SKM-1 treated with dmso at 0.1 percent for 144 hours (cell line): ENCODE results near the gene SLC6A19.
"Not testable (repeated sequence)": the region's sequence is repeated elsewhere in the genome, so short reads cannot be mapped to it uniquely, and the experiment has no call there.

Experiments used
- DNase-seq: peaks from one replicate; lab custom pipeline; 2025; ENCODE audit not compliant: unreplicated experiment; lab: John Stamatoyannopoulos, UW

Gene SLC6A19

GRCh38 chr5:1261643-1262042 lies 60.2 kb downstream of the SLC6A19 start:
- no peak for DNase-seq

DNA sequence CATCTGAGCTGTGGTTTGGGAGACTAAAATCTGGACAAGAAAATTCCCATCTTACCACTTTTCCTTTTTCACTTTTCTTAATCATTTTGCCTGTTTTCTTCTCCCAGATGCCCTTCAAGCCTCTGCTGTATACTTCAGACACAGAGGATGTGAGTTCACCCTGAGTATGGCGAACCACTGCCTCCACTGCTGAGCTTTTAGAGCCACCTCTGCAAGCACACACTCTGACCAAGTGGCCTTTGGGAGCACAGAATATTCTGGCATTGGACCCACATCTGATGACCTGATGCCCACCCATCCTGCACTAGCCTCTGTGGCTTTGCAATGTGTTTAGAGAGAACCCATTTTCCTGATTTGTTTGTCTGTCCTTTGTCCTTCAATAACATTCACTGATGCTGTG lies 61.0 kb downstream of the SLC6A19 start:
- no peak for DNase-seq

- no peak for DNase-seq
Measured at GRCh38 chr5:1264211-1264610, 62.8 kb downstream of the SLC6A19 start.

DNA sequence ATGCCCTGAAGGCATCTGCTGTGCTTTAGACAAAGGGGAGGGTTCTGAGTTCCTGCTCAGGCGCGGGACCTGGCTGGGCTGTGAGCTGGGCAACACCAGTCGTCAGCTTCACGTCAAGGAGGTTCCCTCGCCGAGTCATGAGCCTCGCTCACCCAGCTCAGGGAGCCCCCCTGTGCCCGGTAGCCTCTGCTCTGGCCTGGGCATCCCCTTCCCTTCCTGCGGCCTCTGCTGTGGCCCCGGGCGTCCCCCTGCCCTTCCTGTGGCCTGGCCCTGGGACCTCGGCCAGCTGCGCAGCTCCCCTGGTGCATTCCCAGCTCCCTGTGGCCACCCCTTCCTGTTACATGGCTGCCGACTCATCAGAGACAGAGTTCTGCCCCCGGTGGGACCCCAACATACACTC lies 63.6 kb downstream of the SLC6A19 start:
- DNase-seq, result no peak

GRCh38 chr5:1265461-1266455 lies 64.4 kb downstream of the SLC6A19 start:
- DNase-seq, result no peak

GRCh38 chr5:1266791-1267190 lies 65.4 kb downstream of the SLC6A19 start:
- no peak for DNase-seq

GRCh38 chr5:1267464-1267863 lies 66.1 kb downstream of the SLC6A19 start:
- DNase-seq, result not testable (repeated sequence)

- DNase-seq, result no peak
Measured at GRCh38 chr5:1268056-1268455, 66.7 kb downstream of the SLC6A19 start.

- DNase-seq, result no peak
Measured at GRCh38 chr5:1268666-1269065, 67.3 kb downstream of the SLC6A19 start.

DNA sequence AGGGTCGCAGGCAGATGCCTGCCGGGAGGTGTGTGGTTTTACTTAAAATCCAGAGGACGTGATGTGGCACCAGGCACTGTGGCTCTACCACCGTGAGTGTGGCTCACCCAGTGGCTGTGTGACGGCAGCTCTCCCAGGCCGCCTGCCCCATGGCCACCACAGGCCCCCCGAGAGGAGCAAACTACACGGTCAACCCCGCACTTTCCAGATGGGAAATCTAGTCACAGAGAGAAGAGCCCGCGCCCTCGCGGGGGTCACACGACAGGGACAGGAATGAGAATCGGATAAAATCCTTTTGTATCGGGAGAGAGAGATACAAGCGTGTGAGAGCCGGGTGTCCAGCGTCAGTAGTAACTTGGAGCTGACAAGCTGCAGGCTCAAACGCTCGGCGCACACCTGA lies 69.0 kb downstream of the SLC6A19 start:
- no peak for DNase-seq

- no peak for DNase-seq
Measured at GRCh38 chr5:1270933-1271914, 69.8 kb downstream of the SLC6A19 start.

DNA sequence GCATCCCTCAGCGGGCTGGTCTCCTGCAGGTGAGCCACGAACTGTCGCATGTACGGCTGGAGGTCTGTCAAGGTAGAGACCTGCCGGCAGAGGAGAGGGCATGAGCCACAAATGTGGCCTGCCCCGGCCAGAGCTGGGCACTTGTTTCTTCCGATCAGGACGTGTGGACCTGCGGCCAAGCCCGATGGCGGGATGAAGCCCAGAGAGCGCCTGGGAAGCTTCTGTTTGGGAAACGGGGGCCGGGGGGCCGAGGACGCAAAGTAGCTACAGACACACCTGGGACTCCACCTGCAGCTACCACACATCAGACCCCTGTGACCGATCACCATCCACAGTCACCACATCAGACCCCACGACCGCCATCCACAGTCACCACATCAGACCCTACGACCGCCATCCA lies 70.8 kb downstream of the SLC6A19 start:
- no peak for DNase-seq

GRCh38 chr5:1273745-1274144 lies 72.3 kb downstream of the SLC6A19 start:
- DNase-seq, result no peak

DNA sequence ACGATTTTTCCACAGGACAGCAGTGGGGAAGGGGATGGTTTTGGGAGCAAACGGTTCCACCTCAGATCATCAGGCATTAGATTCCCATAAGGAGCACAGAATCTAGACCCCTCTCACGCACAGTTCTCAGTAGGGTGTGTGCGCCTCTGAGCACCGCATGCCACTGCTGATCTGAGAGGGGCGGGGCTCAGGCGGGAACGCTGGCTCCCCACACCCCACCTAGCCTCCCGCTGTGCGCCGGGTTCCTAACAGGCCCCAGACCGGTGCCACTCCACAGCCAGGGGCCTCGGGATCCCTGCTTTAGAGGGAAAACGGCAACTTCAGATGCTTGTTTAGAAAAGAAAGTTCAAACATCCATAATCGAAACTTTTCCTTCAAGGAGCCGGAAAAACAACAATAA lies 73.1 kb downstream of the SLC6A19 start:
- no peak for DNase-seq
